ENCODE measurements around the gene DTWD2.
"Not testable (repeated sequence)": the region's sequence is repeated elsewhere in the genome, so short reads cannot be mapped to it uniquely, and the experiment has no call there.

The DTWD2 gene

DNA sequence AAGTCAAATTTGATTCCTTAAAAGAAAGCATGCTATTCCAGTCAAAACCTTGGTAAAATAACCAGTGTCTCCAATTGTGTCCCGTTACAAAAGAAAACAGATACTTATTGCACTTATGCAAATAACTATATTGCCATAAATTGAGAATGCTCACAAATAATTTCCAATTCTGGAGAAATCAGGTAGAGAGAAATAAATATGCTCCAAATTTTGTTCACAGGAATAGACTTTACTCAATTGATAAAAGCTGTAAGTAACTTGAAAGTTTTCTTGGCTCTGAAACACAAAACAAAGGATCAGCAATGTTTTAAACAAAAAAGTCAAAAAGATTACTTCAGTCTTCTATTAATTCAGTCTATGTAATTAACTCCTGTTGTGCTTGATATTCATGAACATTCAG is 7.8 kb upstream of the DTWD2 start:
- DNase-seq (ENCODE audit: low read depth), result no peak

DNA sequence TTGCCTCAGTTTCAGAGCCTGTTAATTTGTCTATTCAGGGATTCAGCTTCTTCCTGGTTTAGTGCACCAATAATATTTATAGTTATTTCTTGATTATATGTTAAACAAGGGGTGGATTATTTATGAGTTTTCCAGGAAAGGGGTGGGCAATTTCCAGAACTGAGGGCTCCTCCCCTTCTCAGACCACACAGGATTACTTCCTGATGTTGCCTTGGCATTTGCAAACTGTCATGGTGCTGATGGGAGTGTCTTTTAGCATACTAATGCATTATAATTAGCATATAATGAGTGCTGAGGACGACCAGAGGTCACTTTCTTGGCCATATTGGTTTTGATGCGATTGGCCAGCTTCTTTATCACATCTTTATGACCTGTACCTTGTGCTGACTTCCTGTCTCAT is 6.2 kb upstream of the DTWD2 start:
- DNase-seq (ENCODE audit: low read depth), result no peak

DNA sequence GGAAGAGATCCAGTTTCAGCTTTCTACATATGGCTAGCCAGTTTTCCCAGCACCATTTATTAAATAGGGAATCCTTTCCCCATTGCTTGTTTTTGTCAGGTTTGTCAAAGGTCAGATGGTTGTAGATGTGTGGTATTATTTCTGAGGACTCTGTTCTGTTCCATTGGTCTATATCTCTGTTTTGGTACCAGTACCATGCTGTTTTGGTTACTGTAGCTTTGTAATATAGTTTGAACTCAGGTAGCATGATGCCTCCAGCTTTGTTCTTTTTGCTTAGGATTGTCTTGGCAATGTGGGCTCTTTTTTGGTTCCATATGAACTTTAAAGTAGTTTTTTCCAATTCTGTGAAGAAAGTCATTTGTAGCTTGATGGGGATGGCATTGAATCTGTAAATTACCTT is 4.8 kb upstream of the DTWD2 start:
- DNase-seq (ENCODE audit: low read depth), result not testable (repeated sequence)

DNA sequence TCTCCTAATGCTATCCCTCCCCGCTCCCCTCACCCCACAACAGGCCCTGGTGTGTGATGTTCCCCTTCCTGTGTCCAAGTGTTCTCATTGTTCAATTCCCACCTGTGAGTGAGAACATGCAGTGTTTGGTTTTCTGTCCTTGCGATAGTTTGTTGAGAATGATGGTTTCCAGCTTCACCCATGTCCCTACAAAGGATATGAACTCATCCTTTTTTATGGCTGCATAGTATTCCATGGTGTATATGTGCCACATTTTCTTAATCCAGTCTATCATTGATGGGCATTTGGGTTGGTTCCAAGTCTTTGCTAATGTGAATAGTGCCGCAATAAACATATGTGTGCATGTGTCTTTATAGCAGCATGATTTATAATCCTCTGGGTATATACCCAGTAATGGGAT is 3.7 kb upstream of the DTWD2 start:
- DNase-seq (ENCODE audit: low read depth), result not testable (repeated sequence)

DNA sequence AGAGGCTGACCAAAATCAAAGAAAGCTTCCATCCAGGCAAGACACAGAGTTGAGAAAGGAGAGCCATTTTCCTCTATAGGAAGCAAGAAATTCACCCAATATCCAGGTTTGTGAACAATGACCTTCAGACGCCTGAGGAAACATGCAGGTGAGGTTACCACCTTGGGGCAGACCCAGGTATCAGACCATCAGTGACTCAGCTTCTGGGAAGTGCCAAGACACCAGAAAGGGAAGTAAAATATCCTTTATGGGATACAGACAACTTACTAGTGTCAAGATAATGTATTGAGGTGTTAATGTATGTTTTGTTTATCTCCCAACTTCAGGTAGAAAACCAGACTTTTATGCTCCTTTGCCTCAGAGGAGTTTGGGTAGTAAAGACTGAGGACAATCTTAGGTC is 2.2 kb upstream of the DTWD2 start:
- DNase-seq (ENCODE audit: low read depth), result no peak

DNA sequence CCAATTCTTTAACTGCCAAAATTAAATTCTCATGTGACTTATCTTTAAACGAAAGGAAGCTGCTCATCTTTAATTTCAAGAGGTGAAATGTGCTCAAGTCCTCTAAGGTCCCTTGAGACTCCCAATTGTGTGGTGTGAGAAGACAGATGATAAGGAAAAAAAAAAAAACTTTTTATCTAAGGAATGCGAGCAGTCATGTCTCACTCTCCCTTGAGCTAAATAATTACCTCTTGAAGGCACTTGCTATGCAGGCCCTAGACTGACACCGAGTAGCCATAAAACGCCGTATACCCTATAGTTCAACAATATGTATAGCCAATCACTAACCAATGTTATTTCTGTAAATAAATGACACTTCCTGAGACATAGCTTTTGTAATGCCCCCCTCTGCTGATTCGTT is 1.5 kb upstream of the DTWD2 start:
- no peak for DNase-seq (ENCODE audit: low read depth)

DNA sequence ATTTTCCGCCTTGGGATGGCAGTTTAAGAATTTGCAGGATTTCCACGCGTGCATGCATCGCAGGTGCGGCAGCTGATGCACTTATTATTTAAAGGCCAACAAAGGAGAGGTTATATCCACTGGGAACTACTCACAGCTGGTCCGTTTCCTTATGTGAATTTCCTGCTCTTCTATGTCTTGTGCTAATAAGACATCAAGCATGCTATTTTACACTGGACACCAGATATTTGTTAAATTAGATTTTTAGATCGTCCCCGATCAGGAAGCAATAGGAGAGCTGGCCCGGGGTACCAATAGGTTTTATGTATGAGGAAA is 476 bp upstream of the DTWD2 start:
- DNase-seq (ENCODE audit: low read depth), result no peak

DNA sequence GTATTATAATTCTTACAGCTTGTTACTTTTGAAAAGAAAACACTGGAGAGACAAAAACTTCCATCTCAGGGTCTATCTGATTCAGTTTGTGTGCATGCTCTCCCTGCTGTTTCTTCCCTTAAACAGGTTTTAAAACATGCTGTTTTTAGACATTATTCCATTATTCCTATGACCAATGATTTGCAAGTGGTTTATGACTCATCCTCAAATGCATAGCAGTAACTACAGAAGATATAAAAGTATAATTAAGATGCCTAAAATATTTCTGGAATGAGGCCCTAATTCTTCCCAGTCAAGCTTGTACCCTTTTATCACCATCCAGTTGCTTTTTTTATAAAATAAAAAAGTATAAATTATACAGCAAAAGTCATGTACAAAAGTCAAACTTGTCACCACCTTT is 3.7 kb downstream of the DTWD2 start:
- DNase-seq (ENCODE audit: low read depth), result no peak

DNA sequence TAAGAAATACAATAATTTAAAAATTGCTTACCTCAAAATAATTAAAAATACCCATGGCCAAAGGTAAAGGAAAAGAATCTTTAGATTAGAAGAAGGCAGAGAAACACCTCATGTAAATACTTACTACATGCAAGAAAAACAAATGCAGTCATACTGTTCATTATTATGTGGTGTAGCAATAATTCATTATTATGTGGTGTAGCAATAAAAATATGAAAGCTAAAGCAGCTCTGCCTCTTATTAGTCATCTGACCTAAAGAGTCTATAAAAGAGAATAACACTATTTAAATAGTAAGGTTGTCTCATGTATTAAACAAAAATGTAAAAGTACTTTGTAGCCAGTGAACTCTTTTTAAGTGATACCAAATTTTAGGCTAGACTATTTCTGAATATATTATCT is 6.6 kb downstream of the DTWD2 start:
- no peak for DNase-seq (ENCODE audit: low read depth)

DNA sequence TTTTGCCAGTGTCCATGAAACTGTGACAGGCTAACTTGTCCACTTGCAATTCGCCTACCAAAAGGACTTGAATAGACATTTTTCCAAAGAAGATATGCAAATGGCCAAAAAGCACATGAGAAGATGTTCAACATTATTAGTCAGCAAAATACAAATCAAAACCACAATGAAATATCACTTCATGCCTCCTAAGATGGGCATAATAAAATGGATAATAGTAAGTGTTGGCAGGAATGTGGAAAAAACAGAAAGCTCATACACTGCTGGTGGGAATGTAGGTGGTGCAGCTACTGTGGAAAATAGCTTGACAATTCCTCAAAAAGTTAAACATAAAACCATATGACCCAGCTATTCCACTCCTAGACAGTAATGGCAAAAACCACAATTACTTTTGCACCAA is 7.9 kb downstream of the DTWD2 start:
- DNase-seq (ENCODE audit: low read depth), result no peak

DNA sequence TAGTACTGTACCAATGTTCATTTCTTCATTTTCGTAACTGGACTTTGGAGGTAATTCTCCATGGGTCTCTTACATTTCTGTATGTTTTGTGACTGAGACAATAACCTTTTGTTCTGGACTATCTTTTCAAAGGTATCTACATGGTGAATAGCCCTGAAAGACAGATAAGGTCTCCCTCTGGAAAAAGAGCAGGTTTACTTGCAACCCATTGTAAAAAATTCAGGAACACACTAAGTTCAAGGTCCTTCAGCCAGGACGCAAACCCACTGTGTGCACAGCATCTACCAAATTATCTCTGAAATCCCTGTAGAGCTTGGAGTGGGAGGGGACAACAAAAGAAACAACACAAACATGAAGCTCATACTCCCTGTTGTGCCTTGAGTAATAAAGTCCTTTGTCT is 8.3 kb downstream of the DTWD2 start:
- no peak for DNase-seq (ENCODE audit: low read depth)

DNA sequence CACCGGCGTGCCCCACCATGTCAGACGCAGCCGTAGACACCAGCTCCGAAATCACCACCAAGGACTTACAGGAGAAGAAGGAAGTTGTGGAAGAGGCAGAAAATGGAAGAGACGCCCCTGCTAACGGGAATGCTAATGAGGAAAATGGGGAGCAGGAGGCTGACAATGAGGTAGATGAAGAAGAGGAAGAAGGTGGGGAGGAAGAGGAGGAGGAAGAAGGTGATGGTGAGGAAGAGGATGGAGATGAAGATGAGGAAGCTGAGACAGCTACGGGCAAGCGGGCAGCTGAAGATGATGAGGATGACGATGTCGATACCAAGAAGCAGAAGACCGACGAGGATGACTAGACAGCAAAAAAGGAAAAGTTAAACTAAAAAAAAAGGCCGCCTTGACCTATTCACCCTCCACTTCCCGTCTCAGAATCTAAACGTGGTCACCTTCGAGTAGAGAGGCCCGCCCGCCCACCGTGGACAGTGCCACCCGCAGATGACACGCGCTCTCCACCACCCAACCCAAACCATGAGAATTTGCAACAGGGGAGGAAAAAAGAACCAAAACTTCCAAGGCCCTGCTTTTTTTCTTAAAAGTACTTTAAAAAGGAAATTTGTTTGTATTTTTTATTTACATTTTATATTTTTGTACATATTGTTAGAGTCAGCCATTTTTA is 14.4 kb downstream of the DTWD2 start:
- not testable (repeated sequence) for DNase-seq (ENCODE audit: low read depth)

DNA sequence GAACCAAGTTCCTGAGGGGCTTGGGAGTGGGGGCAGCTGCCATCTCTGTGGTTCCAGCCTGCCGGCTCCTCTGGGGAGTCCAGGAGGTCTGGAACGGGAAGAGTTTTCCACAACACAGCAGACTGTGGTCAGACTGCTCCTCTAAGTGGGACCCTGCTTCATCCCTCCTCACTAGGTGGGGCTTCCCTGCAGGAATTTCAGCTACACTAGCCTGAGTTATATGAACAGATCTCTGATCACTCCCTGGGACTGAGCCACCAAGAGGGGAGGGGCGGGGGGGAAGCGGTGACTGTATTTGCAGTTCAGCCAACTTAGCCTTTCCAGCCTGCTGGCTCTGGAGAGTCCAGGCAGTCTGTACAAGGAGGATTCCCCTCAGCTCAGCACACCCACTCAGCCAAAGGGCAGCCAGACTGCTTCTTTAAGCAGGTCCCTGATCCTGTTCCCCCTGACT is 19.4 kb downstream of the DTWD2 start:
- no peak for DNase-seq (ENCODE audit: low read depth)

DNA sequence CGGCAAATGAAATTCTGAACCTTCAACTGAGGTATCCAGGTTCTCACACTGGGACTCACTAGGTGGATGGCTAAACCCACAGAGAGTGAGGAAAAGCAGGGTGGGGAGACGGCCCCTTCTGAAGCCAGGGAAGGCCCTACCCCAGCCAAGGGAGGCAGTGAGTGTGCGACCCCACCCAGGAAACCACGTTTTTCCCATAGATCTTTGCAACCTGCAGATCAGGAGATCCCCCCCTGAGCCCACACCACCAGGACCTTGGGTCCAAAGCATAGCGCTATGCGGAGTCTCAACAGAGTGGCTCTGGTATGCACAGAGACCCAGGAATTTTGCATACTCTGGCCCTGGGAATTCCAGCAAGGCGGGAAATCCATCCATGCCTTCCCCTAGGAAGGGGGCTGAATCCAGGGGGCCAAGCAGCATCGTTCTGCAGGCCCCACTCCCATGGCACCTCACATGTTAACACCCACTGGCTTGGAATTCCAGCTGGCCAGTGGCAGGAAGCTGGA is 19.9 kb downstream of the DTWD2 start:
- DNase-seq (ENCODE audit: low read depth), result no peak

DNA sequence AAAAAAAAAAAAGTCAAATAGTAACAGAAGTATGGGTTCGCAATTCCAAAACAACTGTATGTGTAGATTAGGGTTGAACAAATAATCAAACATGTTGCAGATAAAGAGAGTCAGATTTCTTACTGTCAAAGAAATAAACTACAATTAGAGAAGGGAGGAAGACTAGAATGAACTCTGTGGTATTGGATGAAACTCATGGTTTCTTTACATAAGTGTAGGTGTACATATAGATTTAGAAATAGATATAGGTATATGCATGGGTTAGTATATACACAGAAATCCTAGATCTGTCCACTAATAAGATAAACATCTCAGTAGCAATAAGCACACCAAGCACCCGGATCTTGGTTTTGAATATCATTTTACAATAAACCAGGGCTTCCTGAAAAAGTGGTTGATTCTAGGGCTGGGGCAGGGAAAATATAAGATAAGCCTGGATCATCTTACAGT is 21.3 kb downstream of the DTWD2 start:
- no peak for DNase-seq (ENCODE audit: low read depth)

DNA sequence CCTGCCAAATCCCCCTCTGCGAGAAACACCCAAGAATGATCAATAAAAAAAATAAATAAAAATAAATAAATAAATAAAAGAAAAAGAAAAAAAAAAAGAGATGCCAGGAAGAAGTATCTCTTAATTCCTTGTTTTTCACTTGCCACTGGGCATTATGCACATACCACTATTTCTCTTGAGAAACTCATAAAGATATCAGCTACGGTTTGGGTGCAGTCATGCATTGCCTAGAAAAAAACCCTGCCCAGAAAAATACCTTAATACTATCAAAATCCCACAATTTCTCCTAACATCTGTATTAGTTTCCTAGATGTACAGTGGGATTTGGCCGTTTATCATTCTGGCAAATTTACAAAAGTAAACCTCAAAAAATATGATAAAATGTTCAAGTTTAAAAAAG is 22.5 kb downstream of the DTWD2 start:
- DNase-seq (ENCODE audit: low read depth), result no peak

DNA sequence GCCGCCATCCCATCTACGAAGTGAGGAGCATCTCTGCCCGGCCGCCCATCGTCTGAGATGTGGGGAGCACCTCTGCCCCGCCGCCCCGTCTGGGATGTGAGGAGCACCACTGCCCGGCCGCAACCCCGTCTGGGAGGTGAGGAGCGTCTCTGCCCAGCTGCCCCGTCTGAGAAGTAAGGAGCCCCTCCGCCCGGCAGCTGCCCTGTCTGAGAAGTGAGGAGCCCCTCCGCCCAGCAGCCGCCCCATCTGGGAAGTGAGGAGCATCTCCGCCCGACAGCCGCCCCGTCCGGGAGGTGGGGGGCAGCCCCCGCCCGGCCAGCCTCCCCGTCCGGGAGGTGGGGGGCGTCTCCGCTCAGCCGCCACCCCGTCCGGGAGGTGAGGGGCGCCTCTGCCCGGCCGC is 23.4 kb downstream of the DTWD2 start:
- not testable (repeated sequence) for DNase-seq (ENCODE audit: low read depth)

DNA sequence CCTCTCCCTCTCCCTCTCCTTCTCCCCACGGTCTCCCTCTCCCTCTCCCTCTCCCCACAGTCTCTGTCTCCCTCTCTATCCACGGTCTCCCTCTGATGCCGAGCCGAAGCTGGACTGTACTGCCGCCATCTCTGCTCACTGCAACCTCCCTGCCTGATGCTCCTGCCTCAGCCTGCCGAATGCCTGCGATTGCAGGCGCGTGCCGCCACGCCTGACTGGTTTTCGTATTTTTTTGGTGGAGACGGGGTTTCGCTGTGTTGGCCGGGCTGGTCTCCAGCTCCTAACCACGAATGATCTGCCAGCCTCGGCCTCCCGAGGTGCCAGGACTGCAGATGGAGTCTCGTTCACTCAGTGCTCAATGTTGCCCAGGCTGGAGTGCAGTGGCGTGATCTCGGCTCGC is 24.0 kb downstream of the DTWD2 start:
- DNase-seq (ENCODE audit: low read depth), result not testable (repeated sequence)

DNA sequence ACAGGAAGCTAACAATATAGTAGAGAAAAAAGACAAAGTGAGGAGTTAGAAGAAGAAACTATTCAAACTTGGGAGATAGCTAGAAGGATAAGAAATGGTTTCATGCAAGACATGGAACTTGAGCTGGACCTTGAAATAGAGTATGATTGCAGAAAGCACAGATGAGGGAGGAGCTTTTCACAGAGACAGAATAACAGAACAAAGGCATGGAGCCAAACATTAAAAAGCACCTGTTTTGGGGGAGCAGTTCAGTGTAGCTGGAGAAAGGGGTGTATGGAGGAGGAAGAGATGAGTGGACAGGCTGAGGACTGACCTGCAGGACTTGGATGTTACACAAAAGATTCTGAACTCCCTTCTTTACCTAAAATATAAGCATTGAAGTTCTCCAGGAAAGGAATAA is 25.2 kb downstream of the DTWD2 start:
- no peak for DNase-seq (ENCODE audit: low read depth)

DNA sequence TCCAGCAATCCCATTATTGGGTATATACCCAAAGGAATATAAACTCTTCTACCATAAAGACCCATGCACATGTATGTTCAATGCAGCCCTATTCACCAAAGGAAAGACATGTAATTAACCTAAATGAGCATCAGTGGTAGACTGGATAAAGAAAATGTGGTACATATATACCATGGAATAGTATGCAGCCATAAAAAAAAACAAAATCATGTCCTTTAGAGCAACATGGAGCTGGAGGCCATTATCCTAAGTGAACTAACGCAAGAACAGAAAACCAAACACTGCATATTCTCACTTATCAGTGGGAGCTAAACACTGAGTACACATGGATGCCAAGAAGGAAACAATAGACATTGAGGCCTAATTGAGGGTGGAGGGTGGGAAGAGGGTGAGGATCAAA is 27.8 kb downstream of the DTWD2 start:
- DNase-seq (ENCODE audit: low read depth), result no peak

DNA sequence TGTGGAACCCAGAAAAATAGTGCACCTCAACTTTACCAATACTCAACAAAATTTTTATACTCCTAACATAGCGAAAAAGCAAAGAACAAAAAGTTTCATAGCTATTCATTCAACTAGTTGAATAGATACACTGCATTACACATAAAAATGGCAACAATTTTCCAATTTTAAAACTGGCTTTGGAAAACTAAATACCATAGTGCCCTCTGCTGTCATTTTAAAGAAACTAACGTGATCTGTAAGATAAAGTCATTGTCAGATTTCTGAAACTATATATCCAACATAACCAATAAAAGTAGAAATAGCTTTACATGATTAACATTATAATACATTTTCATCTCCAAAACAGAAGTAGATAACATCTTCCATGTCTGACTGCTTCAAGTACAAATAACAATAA is 31.6 kb downstream of the DTWD2 start:
- no peak for DNase-seq (ENCODE audit: low read depth)

DNA sequence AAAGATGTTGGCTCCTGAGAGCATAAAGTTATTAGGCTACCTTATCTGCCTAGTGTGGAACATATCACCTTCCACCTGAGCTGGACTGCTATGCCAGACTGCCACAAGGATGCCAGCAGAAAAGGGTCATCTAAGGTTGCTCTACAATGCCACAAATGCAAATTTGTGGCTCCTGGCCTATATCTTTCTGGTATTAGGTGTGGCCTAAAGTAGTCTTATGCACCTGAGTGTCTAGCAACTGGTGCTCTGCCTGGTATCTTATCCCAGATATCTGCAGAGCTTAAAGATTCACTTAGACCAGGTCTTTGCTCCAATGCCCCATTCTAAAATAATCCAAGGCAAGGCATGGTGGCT is 34.7 kb downstream of the DTWD2 start:
- no peak for DNase-seq (ENCODE audit: low read depth)

DNA sequence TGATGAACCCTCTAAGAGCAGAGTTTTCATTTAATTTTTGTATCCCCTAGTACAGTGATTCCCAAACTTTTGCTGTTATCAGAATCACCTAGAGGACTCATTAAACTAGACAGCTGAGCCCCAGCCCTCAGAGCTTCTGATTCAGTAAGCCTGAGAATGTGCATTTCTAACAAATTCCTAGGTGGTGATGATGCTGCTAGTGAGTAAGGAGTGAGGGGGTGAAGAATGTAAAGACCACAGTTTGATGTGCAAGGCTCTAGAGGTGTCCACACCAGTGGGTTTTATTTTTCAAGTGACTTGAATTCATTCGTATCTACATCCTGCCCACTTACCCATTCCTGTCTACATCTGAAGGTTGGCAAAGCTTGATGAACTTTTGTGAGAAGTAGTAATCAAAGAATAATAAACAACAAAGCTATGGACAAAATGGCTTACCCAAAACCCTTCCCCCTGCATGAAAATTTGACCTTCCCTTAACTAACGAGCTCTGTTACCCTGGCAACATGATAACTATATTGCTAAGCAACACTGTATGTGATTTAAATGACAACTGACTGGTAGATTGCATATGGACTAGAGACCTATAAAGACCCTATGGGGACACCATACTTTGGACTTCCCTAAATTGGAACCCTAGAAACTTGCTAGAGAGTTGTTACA is 35.2 kb downstream of the DTWD2 start:
- no peak for DNase-seq (ENCODE audit: low read depth)

DNA sequence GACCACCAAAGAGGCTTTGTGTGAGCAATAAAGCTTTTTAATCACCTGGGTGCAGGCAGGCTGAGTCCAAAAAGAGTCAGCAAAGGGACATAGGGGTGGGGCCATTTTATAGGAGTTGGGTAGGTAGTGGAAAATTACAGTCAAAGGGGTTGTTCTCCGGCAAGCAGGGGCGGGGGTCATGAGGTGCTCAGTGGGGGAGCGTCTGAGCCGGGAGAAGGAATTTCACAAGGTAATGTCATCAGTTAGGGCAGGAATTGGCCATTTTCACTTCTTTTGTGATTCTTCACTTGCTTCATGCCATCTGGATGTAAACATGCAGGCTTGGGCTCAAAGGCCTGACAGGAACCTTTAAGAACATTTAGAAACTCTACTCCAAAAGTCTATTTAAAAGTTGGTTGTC is 36.0 kb downstream of the DTWD2 start:
- DNase-seq (ENCODE audit: low read depth), result not testable (repeated sequence)

Measured in stimulated activated CD8-positive, alpha-beta memory T cell treated with anti-CD3 and anti-CD28 coated beads, Interleukin-7, amount 100 ng/mL, for 24 hours (primary cell).